Left cardiac atrium (tissue), 4 donors: ENCODE data around the gene WIPI1. TPM values are rescaled to one million over a fixed set of nuclear protein-coding genes. Genes with fewer than 3 reads are reported as not detected.

Experiments
- ATAC-seq, 2 donors: fragments of 200-7000 bp; cut with Tn5 transposase; one replicate each; pipeline ENCODE4 v1.9.1; 2020; ENCODE audit warnings: mild to moderate bottlenecking in 2 of 2, moderate library complexity in 2 of 2
- DNase-seq: peaks from one replicate; pipeline ENCODE4 v3.0.0-alpha.2; 2020
- intact Hi-C, 2 donors: fragments of 100-400 bp; cut with DNase I; formaldehyde crosslinking; loops; one replicate each; pipeline versions ENCODE4 v1.14.1 to v1.15.1; 2022 to 2023
- total RNA-seq, 2 donors: library from RNA; stranded (reverse); fragmentation: NEBNext Ultra II Directional; extraction: Animal tissue kit (Norgen Biotek cat#: 25700); gene quantifications; one replicate each; pipeline ENCODE4 v1.2.1, GENCODE V29; 2021
- donor health status: DM: no; HTN: yes; CAD: no.
- donor health status: DM: no; HTN: yes; CAD: no; lungs with severe emphysema.
- donor health status: DM: yes; HTN: yes; CAD: no.
- donor health status: Dilated cardiomyopathy.

Gene WIPI1
- total RNA-seq, 2 donors from 2014 or later: 35.8 to 74.3 TPM

DNA sequence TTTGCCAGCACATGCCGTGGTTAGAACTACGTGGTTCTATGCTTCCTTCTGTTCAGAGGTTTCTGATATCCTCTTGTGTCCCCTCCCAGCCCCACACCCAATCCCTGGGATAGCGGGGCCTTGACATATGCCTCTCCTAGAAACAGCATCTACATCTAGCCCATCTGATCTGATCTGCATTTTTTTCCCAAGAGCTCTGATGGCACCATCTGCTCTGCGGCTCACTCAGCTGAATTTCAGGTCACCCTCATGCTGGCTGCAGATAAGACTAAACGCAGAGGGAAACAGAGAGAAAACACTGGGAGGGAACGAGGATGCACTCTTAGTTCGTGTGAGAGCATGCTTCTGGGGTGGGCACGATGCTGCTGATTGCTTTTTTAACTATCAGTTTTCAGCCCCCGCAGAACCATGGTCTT is 10.7 kb downstream of the WIPI1 start:
- DNase-seq (no peak), ATAC-seq (no peak)
- intact Hi-C loops: no loop called here

DNA sequence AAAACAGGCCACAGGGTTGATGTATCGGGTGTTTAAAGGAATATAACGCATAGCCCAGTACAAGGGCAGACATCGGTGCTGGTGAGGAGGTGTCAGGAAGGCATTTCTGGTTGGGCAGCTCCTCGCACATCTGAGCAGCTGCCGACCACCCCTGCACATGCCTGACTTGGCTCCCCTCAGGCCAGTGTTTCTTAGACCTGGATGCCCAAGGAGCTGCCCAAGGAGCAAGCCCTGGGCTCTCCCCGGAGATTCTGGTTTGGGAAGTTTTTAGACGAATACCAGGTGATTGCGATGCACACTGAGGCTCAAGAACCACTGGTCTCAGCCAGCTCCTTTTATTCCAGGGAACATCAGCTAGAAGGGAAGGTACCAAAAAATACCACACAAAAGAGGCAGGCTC is 11.6 kb downstream of the WIPI1 start:
- ATAC-seq (no peak), DNase-seq (no peak)
- intact Hi-C loops: no loop called here

DNA sequence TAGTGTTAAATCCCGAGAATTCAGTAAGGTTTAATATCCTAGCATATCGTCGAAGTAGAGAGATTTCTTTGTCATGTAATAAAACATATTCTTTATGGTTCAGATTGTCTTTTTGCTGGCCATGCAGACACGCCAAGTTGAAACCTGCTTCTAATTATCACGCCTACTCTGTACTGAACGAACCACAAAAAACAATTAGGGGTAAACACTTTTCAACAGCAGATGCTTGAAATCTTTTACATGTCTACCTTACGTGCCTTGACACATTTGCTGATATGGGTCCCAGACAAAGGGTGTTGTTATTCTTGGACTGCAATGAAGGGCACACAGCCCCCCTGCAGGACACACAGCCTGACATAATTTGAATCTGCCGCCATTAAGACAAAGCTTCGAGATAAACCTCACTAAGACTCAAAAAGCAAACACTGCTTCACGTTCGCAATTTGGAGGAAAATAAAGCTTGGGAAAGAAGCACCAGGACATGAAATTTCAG is 13.3 kb downstream of the WIPI1 start:
- DNase-seq (no peak), ATAC-seq (no peak)
- intact Hi-C loops: no loop called here

DNA sequence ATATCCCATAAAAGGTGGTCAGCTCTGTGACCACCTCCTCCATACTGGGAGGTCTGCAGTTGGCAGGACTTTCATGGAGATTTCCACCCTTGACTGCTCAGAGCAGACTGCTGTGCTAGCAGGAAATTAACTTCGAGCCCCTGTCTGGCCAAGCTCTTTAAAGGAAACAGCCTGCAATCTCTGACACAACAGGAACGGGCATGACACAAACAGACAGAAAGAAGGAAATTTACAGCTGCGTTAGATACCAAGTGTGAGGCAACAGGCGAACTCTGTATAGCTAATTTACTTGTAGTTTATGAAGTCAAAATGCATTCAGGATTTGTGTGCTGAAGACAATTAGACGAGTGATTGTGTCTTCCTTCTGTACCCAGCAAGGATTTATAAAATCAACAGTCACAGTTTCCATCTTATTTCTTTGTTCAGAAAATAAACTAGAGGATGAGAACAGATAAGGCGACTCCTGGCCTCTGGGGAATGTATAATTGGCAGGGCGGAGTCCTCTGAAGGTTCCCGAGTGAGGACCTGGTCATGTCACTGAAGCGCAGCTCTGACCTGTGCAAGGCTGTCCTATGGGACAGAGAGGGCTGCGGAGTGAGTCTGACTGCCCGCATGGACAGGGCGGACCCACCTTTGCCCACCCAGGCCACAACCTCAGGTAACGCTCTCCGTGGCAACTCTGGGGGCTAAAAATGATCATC is 16.1 kb downstream of the WIPI1 start:
- intact Hi-C loops: no loop called here

DNA sequence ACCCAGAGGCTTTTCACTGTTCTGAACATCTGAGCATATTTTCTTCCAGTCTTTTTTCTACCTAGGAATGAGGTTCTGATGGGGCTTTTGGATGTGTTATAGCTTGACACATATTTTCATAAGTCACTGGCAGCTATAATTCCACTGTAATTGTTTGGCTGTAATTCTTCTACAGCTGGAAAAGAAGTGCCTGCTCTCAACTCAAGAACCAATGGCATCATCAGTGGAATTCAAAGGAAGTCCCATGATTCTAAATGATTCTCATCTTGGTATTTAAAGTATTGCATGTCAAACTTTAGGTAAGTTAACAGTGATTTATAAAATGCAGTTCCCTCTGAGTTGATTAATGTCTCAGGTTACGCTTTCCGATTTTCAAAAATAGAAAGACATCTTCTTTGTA is 16.8 kb downstream of the WIPI1 start:
- ATAC-seq: no peak
- no peak for DNase-seq

More for the DNA sequence above, 16.1 kb downstream of the WIPI1 start:
- ATAC-seq (peak in 1 of 2 donors; percentile 29), DNase-seq (no peak)

DNA sequence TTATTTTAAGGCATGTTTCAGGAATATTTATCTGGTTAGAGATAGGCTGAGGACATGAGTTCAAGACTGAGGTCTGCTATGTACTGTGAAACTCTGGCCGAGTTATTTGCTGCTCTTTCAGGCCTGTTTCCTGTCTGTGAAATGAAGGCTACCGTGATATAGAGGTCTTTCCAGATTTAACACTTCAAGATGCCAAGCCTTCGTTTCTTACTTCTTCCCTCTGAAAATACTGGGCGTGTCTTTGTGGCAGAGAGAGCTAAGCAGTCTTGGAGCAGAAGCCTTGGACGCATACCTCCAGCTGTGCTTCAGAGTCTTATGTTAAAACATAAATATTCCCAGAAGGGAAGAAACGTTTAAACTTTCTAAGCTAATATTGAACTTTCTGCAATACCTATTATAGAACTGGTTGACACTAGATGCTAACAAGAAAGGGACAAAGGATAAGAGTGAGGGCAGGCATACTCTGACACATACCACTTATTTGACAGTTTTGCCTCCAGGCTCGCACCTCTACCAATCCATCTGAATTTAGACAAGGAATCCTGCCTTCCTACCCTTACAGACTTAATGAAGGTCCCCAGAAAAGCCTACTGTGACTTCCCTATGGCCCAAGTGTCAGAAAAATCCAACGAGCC is 17.5 kb downstream of the WIPI1 start:
- no peak for DNase-seq
- intact Hi-C loops: loop anchor here (5.0 to 10.0 kb wide), 2 partner anchors 175 to 177 kb away; no protein-coding TSS in a partner anchor
- ATAC-seq: no peak

More for the DNA sequence above, 16.8 kb downstream of the WIPI1 start:
- intact Hi-C loops: no loop called here

DNA sequence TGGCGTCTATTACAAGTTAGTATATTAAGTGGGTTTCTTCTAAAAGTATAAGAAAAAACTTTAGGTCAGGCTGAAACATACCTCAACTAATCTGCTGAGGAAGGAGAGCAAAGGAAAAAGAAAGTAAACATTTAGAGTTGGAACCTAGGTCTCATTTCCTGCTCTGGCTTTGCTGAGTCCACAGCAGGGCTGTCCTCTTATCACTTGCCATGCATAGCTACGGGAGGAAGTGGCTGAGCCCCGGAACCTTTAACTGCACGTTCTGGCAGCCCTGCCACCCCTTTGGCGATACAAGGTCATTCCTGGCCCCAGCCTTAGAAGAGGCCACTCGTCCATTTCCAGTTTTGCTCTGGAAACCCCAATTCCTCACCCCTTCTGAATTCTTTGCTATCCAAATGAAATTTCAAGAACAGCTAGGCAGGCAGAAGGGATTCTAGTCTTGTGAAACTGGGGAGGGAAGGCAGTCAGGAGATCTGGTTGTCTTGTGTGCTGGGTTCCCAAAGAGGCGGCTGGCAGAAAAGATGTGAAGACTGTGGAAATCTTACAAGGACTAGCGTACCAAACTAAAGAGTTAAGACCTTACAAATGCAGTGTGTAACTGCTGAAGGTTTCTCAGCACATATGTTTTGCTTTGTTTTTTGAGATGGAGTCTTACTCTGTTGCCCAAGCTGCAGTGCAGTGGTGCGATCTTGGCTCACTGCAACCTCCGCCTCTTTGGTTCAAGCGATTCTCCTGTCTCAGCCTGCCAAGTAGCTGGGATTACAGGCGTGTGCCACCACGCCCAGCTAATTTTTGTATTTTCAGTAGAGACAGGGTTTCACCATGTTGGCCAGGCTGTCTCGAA is 19.1 kb downstream of the WIPI1 start:
- peak; percentile 63 to 72 for ATAC-seq
- DNase-seq: peak; percentile 58
- intact Hi-C loops: loop anchor here (5.0 to 10.0 kb wide), 2 partner anchors 173 to 176 kb away; no protein-coding TSS in a partner anchor

DNA sequence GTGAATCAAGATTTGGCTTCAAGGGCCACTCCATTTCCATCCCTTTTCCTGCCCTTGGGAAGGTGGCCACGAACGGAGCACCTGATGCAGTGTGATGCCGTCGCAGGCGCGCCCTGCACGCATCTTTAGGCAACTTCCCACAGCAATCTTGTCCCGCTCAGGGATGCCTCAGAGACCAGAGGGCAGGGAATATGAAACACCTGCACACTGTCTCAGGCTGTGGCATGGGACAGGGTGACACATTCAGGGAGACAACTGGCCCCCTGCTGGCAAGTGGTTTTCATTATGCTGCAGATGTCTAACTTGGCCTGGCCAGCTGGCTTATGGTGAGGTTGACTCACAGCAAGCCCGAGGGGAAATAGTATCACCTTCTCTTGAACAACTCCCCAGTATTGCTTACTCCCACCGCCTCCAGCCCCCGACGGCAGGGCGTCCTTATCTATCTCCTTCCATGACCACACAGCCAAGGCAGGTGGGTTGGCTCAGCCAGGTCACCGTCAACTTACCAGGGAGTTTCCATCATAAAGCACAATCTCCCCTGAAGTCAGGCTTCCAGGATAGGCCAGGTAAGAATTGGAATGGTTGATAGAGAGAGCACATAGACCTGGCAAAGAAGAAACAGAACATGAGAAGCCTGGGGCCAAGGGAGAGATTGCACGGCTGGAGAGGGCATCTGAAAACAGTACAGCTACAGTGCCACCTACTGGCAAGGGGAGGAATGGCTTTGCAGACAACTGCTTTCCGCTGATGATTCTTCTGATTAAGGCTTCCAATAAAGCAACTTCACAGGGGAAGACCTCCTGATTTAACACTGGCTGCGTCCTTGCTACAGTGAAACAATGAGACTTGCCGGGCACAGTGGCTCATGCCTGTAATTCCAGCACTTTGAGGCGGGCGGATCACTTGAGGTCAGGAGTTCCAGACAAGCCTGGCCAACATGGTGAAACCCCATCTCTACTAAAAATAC is 21.1 kb downstream of the WIPI1 start:
- peak; percentile 56 to 70 for ATAC-seq
- intact Hi-C loops: loop anchor here (5.0 to 10.0 kb wide), 2 partner anchors 171 to 174 kb away; no protein-coding TSS in a partner anchor
- peak; percentile 78 for DNase-seq

DNA sequence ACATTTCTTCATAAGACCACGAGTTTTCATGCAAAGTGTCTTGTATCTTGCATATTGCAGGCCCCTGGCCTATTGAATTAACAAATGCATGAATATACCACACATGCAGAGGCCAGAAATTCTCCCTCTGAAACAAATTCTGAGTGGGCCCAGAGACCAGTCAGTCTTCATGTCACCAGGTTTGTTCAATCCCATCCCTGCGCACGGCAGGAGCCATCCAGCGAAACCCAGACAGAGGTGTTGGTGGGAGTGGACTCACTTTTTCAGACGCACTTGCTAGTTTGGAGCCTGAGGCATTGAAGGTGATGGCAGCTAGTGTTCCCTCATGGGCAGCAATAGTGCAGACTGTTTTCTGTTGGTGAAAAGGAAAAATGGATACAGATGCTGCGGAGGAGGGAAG is 21.9 kb downstream of the WIPI1 start:
- intact Hi-C loops: loop anchor here (5.0 to 10.0 kb wide), 2 partner anchors 171 to 173 kb away; no protein-coding TSS in a partner anchor
- no peak for ATAC-seq
- DNase-seq: no peak

DNA sequence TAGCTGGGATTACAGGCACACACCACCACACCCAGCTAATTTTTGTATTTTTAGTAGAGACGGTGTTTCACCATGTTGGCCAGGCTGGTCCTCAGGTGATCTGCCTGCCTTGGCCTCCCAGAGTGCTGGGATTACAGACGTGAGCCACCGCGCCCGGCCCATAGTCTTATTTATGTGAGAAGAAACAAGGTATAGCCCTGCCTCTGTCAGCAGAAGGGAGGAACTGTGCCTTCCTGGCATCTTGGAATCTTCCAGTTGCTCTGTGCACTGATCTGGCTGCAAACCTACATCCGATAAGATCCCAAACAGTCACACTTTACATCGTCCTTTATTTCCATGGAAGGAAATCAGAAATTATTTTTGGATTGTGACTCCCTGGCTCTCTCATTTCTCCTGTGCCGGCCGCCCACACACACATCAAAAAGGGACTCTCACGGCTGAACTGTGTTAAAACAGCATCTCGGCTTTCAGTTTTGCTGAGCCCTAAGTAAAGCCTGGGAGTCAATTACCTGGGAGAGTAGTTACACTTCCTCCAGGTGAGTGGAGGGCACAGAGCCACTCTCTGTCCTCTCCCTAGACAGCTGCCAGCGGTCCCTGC is 23.3 kb downstream of the WIPI1 start:
- ATAC-seq: no peak
- intact Hi-C loops: loop anchor here in 1 of 2 donors (10.0 kb wide), 1 partner anchor 169 kb away; no protein-coding TSS in a partner anchor
- DNase-seq: no peak

DNA sequence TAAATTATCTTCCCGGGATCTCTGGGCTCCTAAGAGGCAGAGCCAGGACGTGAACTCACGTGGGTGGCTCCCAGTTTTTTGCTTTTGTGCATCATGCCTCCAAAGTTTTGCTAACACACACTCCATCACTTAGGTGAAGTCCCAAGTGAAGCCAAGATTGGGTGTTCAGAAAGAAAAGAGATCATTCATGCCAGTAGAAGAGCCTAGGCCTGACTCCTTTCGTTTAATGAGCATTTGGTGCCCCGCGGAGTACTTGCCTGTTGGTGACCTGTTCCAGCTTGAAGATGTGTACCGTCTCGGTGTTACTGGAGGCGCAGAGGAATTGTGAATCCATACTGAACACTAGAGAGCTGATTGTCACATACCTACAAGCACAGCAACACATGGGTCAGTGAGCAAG is 24.1 kb downstream of the WIPI1 start:
- DNase-seq (no peak), ATAC-seq (no peak)
- intact Hi-C loops: loop anchor here in 1 of 2 donors (10.0 kb wide), 1 partner anchor 168 kb away; no protein-coding TSS in a partner anchor

DNA sequence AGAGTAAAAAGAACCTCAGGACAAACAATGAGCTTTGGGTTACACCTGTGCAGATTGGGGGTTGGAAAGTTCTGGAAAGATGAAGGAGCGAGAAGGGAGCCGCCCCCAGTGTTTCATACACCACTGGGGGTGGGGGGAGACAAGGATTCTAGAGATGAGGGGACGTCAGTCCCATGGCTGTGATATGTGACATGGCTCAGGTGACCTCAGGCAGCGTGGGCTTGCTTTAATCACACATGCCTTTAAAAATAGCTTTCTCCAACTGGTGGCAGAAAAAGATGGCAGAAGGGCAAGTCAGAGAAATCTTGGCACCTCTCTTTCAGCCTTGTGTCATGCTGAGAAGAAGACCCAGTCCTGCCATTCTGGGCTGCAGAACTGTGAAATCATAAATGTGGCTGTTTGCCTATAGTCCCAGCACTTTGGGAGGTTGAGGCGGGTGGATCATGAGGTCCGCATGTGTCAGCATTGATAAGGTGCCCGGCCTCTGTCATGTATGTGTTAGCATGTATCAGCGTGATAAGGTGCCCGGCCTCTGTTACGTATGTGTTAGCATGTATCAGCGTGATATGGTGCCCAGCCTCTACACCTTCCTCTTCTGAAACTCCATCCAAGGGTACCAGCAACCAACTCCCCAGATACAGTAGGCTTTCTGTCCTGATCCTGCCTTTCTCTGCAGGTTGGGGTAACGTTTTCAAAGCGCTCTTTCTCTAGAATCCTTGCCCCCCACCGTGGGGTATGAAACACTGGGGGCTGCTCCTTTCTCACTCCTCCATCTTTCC is 25.0 kb downstream of the WIPI1 start:
- ATAC-seq (no peak), DNase-seq (no peak)
- intact Hi-C loops: loop anchor here in 1 of 2 donors (10.0 kb wide), 1 partner anchor 167 kb away; no protein-coding TSS in a partner anchor

DNA sequence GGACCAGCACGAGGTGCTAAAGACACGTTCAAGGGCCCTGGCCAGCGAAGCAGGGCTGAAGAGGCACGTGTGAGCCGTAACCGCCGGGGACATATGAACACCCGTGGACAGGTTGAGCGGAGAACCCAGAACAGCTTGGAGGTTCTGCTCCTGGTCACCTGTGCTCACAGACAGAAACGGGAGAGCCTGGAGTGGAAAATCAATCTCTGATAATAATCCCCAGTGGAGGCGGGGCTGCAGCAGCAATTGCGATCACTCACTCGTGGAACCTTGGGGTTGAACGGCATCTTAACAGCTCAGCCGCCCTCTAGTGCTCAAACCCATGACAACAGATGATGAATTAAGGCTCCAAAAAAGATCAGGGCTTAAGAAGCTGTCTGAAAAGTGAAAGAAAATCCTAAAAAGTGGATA is 25.6 kb downstream of the WIPI1 start:
- intact Hi-C loops: loop anchor here in 1 of 2 donors (10.0 kb wide), 1 partner anchor 167 kb away; no protein-coding TSS in a partner anchor
- no peak for ATAC-seq

DNA sequence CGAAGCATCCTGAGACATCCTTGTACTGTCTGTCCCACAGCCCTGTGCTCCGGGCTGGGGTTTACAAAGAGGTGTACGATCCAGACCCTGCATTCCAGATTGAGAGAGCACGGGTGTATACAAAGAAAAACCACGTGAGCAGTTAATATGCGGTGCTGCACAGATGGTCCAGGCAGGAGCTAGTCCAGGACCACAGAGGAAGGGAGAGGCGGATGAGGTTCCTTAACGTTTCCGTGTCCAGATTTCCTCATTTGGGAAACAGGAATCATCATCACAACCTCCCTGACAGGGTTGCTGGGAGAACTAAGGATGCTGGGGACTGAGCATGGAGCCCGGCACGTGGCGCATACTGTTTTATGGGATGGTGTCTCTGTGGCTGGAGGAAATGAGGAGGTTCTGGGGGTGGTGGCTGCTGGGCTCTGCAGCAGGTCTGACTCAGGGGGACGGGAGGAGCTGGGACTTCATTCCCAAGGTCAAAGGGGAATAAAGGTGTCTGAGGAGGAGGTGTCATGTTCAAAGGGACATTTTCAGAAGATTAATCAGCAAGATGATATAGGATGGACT is 26.2 kb downstream of the WIPI1 start:
- intact Hi-C loops: loop anchor here in 1 of 2 donors (10.0 kb wide), 1 partner anchor 166 kb away; no protein-coding TSS in a partner anchor
- DNase-seq (no peak), ATAC-seq (no peak)

More for the DNA sequence above, 25.6 kb downstream of the WIPI1 start:
- DNase-seq: no peak

DNA sequence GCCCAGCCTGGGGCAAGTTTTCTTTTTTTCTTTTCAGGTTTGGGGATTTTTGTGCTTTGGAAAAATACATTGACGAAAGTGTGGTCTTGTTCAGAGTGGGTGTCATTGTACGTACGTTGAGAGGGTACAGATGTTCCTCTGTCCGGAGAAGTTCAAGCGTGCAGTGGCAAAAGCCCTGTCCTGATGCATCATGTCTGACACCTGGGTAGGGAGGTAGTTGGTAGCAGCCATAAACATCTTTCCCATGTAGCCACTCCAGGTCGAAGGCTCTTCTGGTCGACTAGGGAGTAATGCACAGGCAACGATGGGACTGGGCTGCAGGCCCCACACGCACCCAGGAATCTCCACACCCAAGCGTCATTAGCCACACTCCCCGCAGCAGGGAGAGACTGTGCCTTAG is 27.4 kb downstream of the WIPI1 start:
- DNase-seq (no peak), ATAC-seq (no peak)
- intact Hi-C loops: loop anchor here in 1 of 2 donors (10.0 kb wide), 1 partner anchor 165 kb away; no protein-coding TSS in a partner anchor

DNA sequence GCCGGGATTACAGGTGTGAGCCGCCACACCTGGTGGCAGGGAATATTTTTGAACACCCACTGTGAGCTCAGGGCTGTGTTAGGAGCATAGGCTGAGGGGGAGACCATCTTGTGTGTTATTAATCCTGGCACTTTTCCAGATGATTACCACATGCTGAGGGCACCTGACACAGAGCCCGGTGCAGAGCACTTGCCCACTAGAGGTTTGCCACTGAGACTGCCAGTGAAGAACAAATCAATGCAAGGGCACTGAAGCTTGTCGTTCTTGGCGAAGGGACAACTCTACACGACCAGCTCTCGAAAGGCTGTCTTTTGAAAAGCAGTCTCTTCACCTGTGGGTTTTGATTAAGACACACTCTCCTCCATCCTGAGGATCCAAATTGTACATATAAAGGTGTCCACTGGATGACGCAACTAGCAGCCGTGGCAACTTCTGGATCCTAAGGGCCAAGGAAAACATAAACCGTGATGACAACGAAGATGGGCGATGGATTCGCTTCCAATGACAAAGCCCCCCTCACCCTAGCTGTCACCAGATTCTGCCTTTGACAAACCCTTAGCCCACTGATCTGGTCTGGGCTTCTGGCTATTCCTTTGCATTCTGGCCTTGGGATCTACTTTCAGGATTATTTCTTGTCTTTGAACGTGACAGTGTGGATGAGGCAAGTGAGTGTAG is 28.7 kb downstream of the WIPI1 start:
- ATAC-seq (no peak), DNase-seq (no peak)
- intact Hi-C loops: no loop called here
